GM12801 (cell line): ENCODE measurements around the gene VDR.

Experiments used
- TF ChIP-seq, protein P1 (sequence below): IDR thresholded peaks from one replicate; pipeline ENCODE4 v1.5.1; 2011; ENCODE audit warnings: control low read depth; ENCODE audit not compliant: insufficient read length; ENCODE audit errors: extremely low read depth

Gene VDR

DNA sequence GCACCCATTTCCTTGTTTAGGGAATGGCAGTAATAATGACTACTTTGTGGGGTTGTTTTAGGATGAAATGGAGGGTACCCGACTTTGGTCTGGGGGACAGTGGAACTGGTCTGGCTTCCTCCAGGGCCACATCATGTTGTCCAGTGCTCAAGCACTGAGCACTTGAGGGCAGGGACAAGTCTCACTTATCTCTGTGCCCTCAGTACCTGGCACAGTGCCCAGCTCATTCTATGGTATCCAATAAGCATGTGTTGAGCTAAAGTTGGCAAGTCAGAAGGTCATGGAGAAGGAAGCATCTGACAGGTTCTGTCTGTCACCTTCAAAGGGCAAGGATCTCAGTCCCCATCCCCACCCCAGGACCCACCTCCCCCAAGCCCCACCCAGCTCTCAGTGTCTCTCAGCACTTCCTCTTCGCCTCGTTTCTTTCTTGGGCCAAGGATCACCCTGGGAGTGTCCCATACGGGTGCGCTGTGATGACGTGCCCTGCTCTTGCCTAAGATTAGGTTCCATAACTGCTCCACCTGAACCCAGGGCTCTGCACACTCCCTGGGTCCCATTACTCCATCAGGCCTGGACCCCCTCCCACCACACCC lies 34.3 kb upstream of the VDR start:
- TF ChIP-seq, protein P1, sequence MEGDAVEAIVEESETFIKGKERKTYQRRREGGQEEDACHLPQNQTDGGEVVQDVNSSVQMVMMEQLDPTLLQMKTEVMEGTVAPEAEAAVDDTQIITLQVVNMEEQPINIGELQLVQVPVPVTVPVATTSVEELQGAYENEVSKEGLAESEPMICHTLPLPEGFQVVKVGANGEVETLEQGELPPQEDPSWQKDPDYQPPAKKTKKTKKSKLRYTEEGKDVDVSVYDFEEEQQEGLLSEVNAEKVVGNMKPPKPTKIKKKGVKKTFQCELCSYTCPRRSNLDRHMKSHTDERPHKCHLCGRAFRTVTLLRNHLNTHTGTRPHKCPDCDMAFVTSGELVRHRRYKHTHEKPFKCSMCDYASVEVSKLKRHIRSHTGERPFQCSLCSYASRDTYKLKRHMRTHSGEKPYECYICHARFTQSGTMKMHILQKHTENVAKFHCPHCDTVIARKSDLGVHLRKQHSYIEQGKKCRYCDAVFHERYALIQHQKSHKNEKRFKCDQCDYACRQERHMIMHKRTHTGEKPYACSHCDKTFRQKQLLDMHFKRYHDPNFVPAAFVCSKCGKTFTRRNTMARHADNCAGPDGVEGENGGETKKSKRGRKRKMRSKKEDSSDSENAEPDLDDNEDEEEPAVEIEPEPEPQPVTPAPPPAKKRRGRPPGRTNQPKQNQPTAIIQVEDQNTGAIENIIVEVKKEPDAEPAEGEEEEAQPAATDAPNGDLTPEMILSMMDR = no peak

- TF ChIP-seq, protein P1 = no peak
These were observed 33.8 kb upstream of the VDR start for GRCh38 chr12:47938594-47938993.

DNA sequence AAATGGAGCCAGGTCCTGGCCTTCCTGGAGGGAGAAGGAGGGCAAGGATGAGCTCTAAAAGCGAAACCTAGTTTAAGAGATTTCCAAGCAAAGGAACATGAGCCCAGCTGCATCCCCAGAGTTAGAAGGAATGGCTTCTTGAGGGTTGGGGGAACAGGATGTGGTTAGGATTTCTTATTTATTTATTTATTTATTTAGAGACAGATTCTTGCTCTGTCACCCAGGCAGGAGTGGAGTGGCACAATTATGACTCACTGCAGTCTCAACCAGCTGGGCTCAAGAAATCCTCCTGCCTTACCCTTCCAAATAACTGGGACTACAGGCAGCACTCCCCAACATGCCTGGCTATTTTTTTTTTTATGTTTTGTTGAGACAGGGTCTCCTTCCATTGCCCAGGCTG lies 33.3 kb upstream of the VDR start:
- TF ChIP-seq, protein P1 = no peak

DNA sequence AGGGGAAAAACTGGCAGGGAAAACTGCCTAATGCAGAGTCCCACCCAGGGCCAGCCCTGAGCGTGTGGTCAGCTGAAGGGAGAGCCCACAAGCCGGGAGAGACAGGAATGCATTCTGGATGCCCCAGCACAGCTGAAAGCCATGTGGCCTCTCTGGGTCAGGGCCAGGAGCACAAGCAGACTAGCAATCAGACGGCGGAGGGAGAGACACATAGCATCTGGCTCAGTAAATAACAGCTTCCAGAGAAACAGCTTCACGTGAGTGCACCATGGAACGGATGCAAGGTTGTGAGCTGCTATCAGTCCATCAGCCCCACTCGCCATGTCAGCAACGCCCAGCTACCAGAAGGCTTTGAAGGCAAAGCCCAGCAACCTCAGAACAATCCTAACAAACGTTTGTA lies 30.4 kb upstream of the VDR start:
- TF ChIP-seq, protein P1 = no peak

GRCh38 chr12:47931187-47931586 lies 26.4 kb upstream of the VDR start:
- TF ChIP-seq, protein P1 = no peak

GRCh38 chr12:47930634-47931033 lies 25.8 kb upstream of the VDR start:
- TF ChIP-seq, protein P1 = no peak

DNA sequence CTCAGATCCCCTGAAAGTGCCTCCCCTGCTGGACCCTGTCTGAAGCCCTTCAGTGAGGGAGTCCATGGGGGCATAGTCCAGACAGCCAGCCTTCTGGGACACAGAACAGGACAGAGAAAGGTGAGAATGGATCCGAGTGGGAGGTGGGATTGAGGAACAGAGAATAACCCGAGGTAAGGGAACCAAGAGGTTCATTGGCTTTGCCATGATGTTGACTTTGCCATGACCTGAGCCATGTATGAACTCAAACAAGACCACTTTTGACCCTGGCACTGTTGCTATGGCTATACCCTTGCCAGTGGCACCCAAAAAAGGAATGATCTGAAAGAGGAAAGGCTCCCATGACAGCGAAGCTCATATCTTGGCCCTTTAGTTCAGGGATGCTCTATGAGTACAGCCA lies 22.6 kb upstream of the VDR start:
- TF ChIP-seq, protein P1 = no peak
